ENCODE results near the gene NCKAP5. TPM values are rescaled to one million over a fixed set of nuclear protein-coding genes. Genes with fewer than 3 reads are reported as not detected.

The NCKAP5 gene
- polyA plus RNA-seq, 1 experiment, result 2.1 TPM

DNA sequence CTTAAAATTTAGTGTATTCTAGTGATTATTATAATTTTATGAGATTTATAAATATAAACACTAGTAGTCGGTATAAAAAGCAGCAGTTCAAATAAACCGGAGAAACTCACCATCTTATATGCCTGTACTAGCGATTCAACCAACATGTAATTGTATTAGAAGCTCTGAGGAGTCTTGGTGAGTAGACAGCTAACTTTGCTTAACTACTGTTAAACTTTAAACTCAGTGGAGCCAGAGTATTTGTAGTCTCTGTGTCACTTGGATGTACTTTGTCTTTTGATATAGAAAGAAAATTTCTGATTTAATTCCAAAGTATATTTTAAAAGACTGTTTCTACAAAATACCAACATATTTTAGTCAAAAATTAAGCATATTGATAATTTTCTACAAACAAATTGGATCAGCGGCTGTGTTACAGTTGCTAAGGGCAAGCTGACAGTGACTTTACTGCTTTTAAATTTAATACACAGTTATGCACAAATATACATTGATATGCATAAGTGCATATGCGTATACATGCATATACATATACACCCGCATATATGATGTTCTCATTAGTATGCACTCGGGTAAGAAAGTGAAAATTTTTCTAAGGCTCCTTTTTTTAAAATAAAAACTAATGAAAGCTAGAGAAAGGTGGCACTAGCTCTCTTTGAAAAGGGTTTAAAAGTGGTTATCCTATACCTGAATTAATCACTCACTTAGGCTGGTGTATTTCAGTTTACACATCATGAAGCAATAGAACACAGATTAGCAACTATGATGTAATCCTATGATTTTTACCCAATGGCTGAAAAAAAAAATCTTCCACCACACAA lies 374.5 kb downstream of the NCKAP5 start:
- H3K4me3 ChIP-seq (ENCODE audit: low read depth, low read length), result no peak overlapping the region
- no peaks in the 10 kb centered on the region for H3K27me3 ChIP-seq (ENCODE audit: control insufficient read depth, insufficient read depth, low read length)
- ChIA-PET CTCF (no interaction called here), POLR2A (no interaction called here)
- DNase-seq (ENCODE audit: low read depth), result no peak
- TF ChIP-seq, protein P1, sequence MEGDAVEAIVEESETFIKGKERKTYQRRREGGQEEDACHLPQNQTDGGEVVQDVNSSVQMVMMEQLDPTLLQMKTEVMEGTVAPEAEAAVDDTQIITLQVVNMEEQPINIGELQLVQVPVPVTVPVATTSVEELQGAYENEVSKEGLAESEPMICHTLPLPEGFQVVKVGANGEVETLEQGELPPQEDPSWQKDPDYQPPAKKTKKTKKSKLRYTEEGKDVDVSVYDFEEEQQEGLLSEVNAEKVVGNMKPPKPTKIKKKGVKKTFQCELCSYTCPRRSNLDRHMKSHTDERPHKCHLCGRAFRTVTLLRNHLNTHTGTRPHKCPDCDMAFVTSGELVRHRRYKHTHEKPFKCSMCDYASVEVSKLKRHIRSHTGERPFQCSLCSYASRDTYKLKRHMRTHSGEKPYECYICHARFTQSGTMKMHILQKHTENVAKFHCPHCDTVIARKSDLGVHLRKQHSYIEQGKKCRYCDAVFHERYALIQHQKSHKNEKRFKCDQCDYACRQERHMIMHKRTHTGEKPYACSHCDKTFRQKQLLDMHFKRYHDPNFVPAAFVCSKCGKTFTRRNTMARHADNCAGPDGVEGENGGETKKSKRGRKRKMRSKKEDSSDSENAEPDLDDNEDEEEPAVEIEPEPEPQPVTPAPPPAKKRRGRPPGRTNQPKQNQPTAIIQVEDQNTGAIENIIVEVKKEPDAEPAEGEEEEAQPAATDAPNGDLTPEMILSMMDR (IDR thresholded peaks at IDR 0.05; ENCODE audit: insufficient read depth, low read depth, low read length), result no peak
- H3K36me3 ChIP-seq (ENCODE audit: control insufficient read depth, insufficient read depth, low read length), result no peaks in the 10 kb centered on the region

DNA sequence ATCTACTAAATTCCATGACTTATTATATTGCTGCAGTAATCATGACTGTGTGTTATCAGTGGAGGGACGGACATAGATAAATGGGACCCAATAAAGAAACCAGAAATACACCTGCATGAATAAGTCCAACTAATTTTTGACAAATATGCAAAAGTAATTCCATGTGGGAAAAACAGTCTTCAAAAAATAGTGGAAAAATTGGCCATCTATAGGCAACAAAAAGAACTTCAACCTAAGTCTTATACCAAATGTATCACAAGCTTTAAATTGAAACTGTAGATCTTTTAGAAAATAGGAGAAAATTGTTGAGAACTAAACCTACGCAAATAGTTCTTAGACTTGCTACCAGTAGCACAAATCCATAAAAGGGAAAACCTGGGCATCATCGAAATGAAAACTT lies 376.2 kb downstream of the NCKAP5 start:
- Histone ChIP-seq H3K27me3 (ENCODE audit: control insufficient read depth, insufficient read depth, low read length) (no peaks in the 10 kb centered on the region), H3K4me3 (ENCODE audit: low read depth, low read length) (no peak overlapping the region), H3K36me3 (ENCODE audit: control insufficient read depth, insufficient read depth, low read length) (no peaks in the 10 kb centered on the region)
- CTCF ChIA-PET, result interaction anchor here (0.9 kb wide), 1 partner anchor 588 kb away, joined by 4 read pairs; no protein-coding TSS in a partner anchor
- TF ChIP-seq, protein P1 (IDR thresholded peaks at IDR 0.05; ENCODE audit: insufficient read depth, low read depth, low read length), result no peak
- POLR2A ChIA-PET, result no interaction called here
- no peak for DNase-seq (ENCODE audit: low read depth)

DNA sequence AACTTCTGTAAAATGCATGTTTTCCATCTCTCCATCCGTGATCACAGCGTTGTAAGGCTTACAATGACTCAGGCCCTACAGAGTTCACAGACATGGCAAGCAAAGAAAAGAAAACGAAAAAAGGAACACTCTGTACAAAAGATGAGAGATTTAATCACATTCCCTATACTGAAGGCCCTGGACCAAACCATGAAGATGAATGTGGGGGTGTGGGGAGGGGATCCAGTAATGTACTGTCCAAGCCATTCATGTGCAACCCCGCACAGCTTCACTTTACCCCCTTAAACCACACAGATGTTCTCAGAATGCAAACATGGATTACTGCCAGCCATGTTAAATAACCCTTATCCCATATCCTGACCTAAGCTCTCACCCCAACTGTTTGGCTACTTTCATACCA lies 391.1 kb downstream of the NCKAP5 start:
- ChIA-PET POLR2A (no interaction called here), CTCF (no interaction called here)
- Histone ChIP-seq H3K27me3 (ENCODE audit: control insufficient read depth, insufficient read depth, low read length) (no peaks in the 10 kb centered on the region), H3K36me3 (ENCODE audit: control insufficient read depth, insufficient read depth, low read length) (no peaks in the 10 kb centered on the region), H3K4me3 (ENCODE audit: low read depth, low read length) (no peak overlapping the region)
- no peak for DNase-seq (ENCODE audit: low read depth)
- TF ChIP-seq, protein P1 (IDR thresholded peaks at IDR 0.05; ENCODE audit: insufficient read depth, low read depth, low read length), result no peak

DNA sequence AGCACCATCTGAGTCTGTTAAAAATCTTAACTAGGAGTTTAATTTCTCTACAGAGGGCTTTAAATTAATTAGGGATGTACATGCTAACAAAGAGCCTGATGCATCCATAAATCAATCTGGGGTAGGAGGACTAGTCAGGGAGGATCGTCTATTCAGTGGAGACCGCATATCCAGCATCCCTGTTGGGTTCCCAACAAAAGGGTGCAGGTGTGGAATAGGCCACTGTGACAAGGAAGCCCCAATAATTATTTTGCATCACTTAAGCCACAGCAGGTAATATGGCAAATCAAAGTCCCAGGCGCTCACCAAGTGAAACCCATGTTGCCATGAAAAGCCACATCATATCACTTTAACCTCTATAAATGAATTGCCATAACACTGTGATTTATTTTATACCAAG lies 392.3 kb downstream of the NCKAP5 start:
- Histone ChIP-seq H3K27me3 (ENCODE audit: control insufficient read depth, insufficient read depth, low read length) (no peaks in the 10 kb centered on the region), H3K36me3 (ENCODE audit: control insufficient read depth, insufficient read depth, low read length) (no peaks in the 10 kb centered on the region), H3K4me3 (ENCODE audit: low read depth, low read length) (no peak overlapping the region)
- ChIA-PET CTCF (no interaction called here), POLR2A (no interaction called here)
- TF ChIP-seq, protein P1 (IDR thresholded peaks at IDR 0.05; ENCODE audit: insufficient read depth, low read depth, low read length), result no peak
- DNase-seq (ENCODE audit: low read depth), result no peak

DNA sequence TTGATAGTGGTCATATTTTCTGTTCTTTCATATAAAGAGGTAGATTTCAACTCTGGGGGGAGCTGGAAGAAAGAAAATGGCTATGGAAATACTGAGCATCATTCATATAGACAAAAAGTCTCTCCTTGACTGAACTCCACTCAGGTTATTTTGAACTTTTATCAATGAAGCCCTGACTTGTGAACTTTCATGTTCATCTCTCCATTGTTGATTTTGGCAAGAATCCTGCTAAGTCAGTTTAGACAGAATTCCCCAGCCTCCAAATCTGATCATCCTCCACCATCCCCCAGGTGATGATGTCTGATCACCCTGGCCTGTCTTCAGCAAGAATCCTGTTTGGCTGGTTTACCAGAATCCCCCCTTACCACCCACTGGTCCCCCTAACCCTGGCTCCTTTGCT lies 395.0 kb downstream of the NCKAP5 start:
- TF ChIP-seq, protein P1 (IDR thresholded peaks at IDR 0.05; ENCODE audit: insufficient read depth, low read depth, low read length), result no peak
- Histone ChIP-seq H3K4me3 (ENCODE audit: low read depth, low read length) (no peak overlapping the region), H3K27me3 (ENCODE audit: control insufficient read depth, insufficient read depth, low read length) (no peaks in the 10 kb centered on the region), H3K36me3 (ENCODE audit: control insufficient read depth, insufficient read depth, low read length) (no peaks in the 10 kb centered on the region)
- POLR2A ChIA-PET, result no interaction called here
- CTCF ChIA-PET, result interaction anchor here (0.7 to 1.9 kb wide), 3 partner anchors 14 to 671 kb away, joined by 3 to 8 read pairs (median 5); no protein-coding TSS in a partner anchor
- DNase-seq (ENCODE audit: low read depth), result no peak
